SU-DHL-6 (cell line): Measurements from ENCODE around the gene TPRKB.
"Not testable (repeated sequence)": the region's sequence is repeated elsewhere in the genome, so short reads cannot be mapped to it uniquely, and the experiment has no call there.

Experiments
- H2AFZ ChIP-seq: fragments of 200-600 bp; sonication (generic); 2 replicates; pipeline ENCODE4 v1.6.1; 2014; ENCODE audit warnings: low read depth, mild to moderate bottlenecking, moderate library complexity, mixed read lengths, antibody characterized with exemption, low read length; ENCODE audit not compliant: severe bottlenecking
- H3F3A ChIP-seq: fragments of 200-600 bp; shearing (Covaris generic); 2 replicates; pipeline ENCODE4 v1.6.0; 2016; ENCODE audit warnings: antibody characterized with exemption, mild to moderate bottlenecking; ENCODE audit not compliant: insufficient read depth
- H3K27ac ChIP-seq: fragments of 200-600 bp; sonication (generic); 2 replicates; pipeline ENCODE4 v1.5.1; 2016; ENCODE audit warnings: low read depth, mild to moderate bottlenecking, low read length, moderate library complexity, mixed read lengths
- H3K27me3 ChIP-seq: fragments of 200-600 bp; sonication (generic), shearing (Covaris generic); 2 replicates; pipeline ENCODE4 v1.6.0; 2014; ENCODE audit warnings: mild to moderate bottlenecking, low read length
- H3K36me3 ChIP-seq: fragments of 200-600 bp; sonication (generic); 2 replicates; pipeline ENCODE4 v1.6.1; 2014; ENCODE audit warnings: mild to moderate bottlenecking, low read length, mixed read lengths
- H3K4me2 ChIP-seq: fragments of 300-600, 200-600 bp; shearing (Covaris generic), sonication (generic); 2 replicates; pipeline ENCODE4 v1.6.0; 2014; ENCODE audit warnings: low read length, low read depth, mild to moderate bottlenecking; ENCODE audit not compliant: poor library complexity, severe bottlenecking
- H3K4me3 ChIP-seq: fragments of 200-600 bp; sonication (generic); 2 replicates; pipeline ENCODE4 v1.5.1; 2014; ENCODE audit warnings: antibody characterized with exemption, low read length, mild to moderate bottlenecking, mixed read lengths; ENCODE audit not compliant: insufficient read depth, poor library complexity, severe bottlenecking
- H3K79me2 ChIP-seq: fragments of 200-600 bp; sonication (generic); 2 replicates; pipeline ENCODE4 v1.6.1; 2014; ENCODE audit warnings: mild to moderate bottlenecking, low read length, moderate library complexity; ENCODE audit not compliant: insufficient read depth
- H3K9ac ChIP-seq: fragments of 200-600 bp; sonication (generic); 2 replicates; pipeline ENCODE4 v1.7.0; 2014; ENCODE audit warnings: mild to moderate bottlenecking, low read length
- H3K9me2 ChIP-seq: fragments of 200-600 bp; sonication (generic); replicated peaks from 2 replicates; pipeline ENCODE4 v1.6.1; 2014; ENCODE audit warnings: low read length; ENCODE audit not compliant: insufficient read depth
- H3K9me3 ChIP-seq: fragments of 200-600 bp; sonication (generic); 2 replicates; pipeline ENCODE4 v1.6.1; 2014; ENCODE audit warnings: low read length, mixed read lengths; ENCODE audit not compliant: insufficient read depth
- H4K20me1 ChIP-seq: fragments of 200-600 bp; sonication (generic); 2 replicates; pipeline ENCODE4 v1.6.1; 2014; ENCODE audit warnings: low read depth, mild to moderate bottlenecking, antibody characterized with exemption, low read length, moderate library complexity, mixed read lengths
- EZH2phosphoT487 ChIP-seq: fragments of 200-600 bp; sonication (generic), shearing (Covaris generic); conservative IDR thresholded peaks from 2 replicates; pipeline ENCODE4 v1.6.1; 2018; ENCODE audit warnings: mild to moderate bottlenecking, antibody characterized with exemption, low read length, moderate library complexity, mixed read lengths
- TF ChIP-seq, protein P1 (sequence below): fragments of 200-600 bp; sonication (generic); IDR thresholded peaks from one replicate; pipeline ENCODE4 v1.5.1; 2017; ENCODE audit warnings: antibody characterized with exemption, mild to moderate bottlenecking, low read length, moderate library complexity; ENCODE audit not compliant: insufficient read depth, poor library complexity, severe bottlenecking

The TPRKB gene

DNA sequence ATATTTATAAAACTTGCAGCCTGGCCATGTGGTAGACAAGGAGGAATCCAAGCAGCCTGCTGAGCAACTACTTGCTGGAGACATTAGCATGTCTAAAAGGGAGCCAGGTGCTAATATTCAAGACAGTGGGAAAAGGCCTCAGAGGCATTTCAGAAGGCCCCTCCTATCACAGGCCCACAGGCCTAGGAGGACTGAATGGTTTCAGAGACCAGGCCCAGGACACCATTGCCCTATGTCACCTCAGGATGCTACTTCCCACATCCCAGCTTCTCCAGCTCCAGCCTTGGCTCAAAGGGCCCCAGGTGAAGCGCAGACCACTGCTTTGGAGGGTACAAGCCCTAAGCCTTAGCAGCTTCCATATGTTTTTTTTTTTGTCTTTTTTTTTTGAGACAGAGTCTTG, 39.0 kb downstream of the TPRKB start:
- Histone ChIP-seq H3K27me3 (no peaks in the 10 kb centered on the region), H3F3A (no peaks in the 10 kb centered on the region), H3K79me2 (no peaks in the 10 kb centered on the region), H3K27ac (no peak overlapping the region), H3K36me3 (no peaks in the 10 kb centered on the region), H3K9ac (no peak overlapping the region), H3K9me3 (peaks cover 10% of the 10 kb centered on the region; the same call in 1 of the 2 replicates), H3K9me2 (no peaks in the 10 kb centered on the region), H3K4me2 (no peak overlapping the region), H4K20me1 (no peaks in the 10 kb centered on the region), H2AFZ (no peak overlapping the region), H3K4me3 (no peak overlapping the region)
- no peak for TF ChIP-seq EZH2phosphoT487
- TF ChIP-seq, protein P1, sequence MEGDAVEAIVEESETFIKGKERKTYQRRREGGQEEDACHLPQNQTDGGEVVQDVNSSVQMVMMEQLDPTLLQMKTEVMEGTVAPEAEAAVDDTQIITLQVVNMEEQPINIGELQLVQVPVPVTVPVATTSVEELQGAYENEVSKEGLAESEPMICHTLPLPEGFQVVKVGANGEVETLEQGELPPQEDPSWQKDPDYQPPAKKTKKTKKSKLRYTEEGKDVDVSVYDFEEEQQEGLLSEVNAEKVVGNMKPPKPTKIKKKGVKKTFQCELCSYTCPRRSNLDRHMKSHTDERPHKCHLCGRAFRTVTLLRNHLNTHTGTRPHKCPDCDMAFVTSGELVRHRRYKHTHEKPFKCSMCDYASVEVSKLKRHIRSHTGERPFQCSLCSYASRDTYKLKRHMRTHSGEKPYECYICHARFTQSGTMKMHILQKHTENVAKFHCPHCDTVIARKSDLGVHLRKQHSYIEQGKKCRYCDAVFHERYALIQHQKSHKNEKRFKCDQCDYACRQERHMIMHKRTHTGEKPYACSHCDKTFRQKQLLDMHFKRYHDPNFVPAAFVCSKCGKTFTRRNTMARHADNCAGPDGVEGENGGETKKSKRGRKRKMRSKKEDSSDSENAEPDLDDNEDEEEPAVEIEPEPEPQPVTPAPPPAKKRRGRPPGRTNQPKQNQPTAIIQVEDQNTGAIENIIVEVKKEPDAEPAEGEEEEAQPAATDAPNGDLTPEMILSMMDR, result no peak

GRCh38 chr2:73697606-73698005, 39.5 kb downstream of the TPRKB start:
- H3K27ac ChIP-seq, result no peak overlapping the region
- no peaks in the 10 kb centered on the region for H3K79me2 ChIP-seq
- no peak for TF ChIP-seq EZH2phosphoT487
- TF ChIP-seq, protein P1, result no peak
- H3K9me2 ChIP-seq, result no peaks in the 10 kb centered on the region
- H3K27me3 ChIP-seq, result no peaks in the 10 kb centered on the region
- peaks cover 10% of the 10 kb centered on the region; the same call in 1 of the 2 replicates for H3K9me3 ChIP-seq
- H3K9ac ChIP-seq, result no peak overlapping the region
- no peak overlapping the region for H3K4me2 ChIP-seq
- no peaks in the 10 kb centered on the region for H3F3A ChIP-seq
- no peaks in the 10 kb centered on the region for H4K20me1 ChIP-seq
- no peak overlapping the region for H2AFZ ChIP-seq
- no peak overlapping the region for H3K4me3 ChIP-seq
- H3K36me3 ChIP-seq, result no peaks in the 10 kb centered on the region

GRCh38 chr2:73696985-73697384, 40.2 kb downstream of the TPRKB start:
- not testable (repeated sequence) for H3K27me3 ChIP-seq, H3K79me2 ChIP-seq, H3F3A ChIP-seq, H3K36me3 ChIP-seq, H3K4me2 ChIP-seq, H3K9me2 ChIP-seq, H2AFZ ChIP-seq, H4K20me1 ChIP-seq, H3K4me3 ChIP-seq, H3K9ac ChIP-seq, H3K27ac ChIP-seq
- peaks cover 10% of the 10 kb centered on the region; the same call in 1 of the 2 replicates for H3K9me3 ChIP-seq

GRCh38 chr2:73696521-73696920, 40.6 kb downstream of the TPRKB start:
- H3K9me3 ChIP-seq, result peaks cover 10% of the 10 kb centered on the region; the same call in 1 of the 2 replicates
- H3K36me3 ChIP-seq, H3K4me3 ChIP-seq, H3K79me2 ChIP-seq, H3K27ac ChIP-seq, H3K27me3 ChIP-seq, H3K9ac ChIP-seq, H2AFZ ChIP-seq, H3K9me2 ChIP-seq, H3F3A ChIP-seq, H3K4me2 ChIP-seq, H4K20me1 ChIP-seq: not testable (repeated sequence)
